ENCODE measurements around the gene AHRR. TPM values are rescaled to one million over a fixed set of nuclear protein-coding genes. Genes with fewer than 3 reads are reported as not detected.
"Not testable (repeated sequence)": the region's sequence is repeated elsewhere in the genome, so short reads cannot be mapped to it uniquely, and the experiment has no call there.

Gene AHRR
- total RNA-seq, 1 experiment from 2014 or later: 2.2 TPM

- not testable (repeated sequence) for H2BK20ac ChIP-seq (ENCODE audit: low read depth, low read length, poor library complexity, severe bottlenecking); H4K91ac ChIP-seq (ENCODE audit: insufficient read length, low read depth, low read length); H3K4me1 ChIP-seq (ENCODE audit: insufficient read depth, low read length); H3K14ac ChIP-seq (ENCODE audit: insufficient read depth, low read length); H2AK5ac ChIP-seq (ENCODE audit: insufficient read length, low read length); H3K79me1 ChIP-seq (ENCODE audit: insufficient read depth, low read depth, low read length, poor library complexity, severe bottlenecking); H3K27me3 Mint-ChIP-seq (ENCODE audit: low read depth); H3T11ph ChIP-seq (ENCODE audit: low read length); H3K4ac ChIP-seq (ENCODE audit: low read depth, low read length); H3K23me2 ChIP-seq (ENCODE audit: insufficient read length, low read depth, low read length, poor library complexity, severe bottlenecking); H4K8ac ChIP-seq (replicated peaks; ENCODE audit: insufficient read length, low read depth, low read length); H3K23ac ChIP-seq (ENCODE audit: insufficient read length, low read depth, low read length); H2BK15ac ChIP-seq (ENCODE audit: low read depth, low read length); H4K20me1 ChIP-seq (ENCODE audit: control insufficient read depth, insufficient read depth, insufficient read length); H3K27ac ChIP-seq (ENCODE audit: insufficient read length, low read depth, low read length); H3K79me2 ChIP-seq (ENCODE audit: insufficient read depth, low read length); H3K9ac ChIP-seq (ENCODE audit: extremely low read depth, insufficient read length, low read length); H3K56ac ChIP-seq (ENCODE audit: insufficient read length, low read depth, low read length); H3K9me3 ChIP-seq (ENCODE audit: control insufficient read depth, low read depth, low read length); H2BK5ac ChIP-seq (ENCODE audit: insufficient read length, low read length); H2BK12ac ChIP-seq (ENCODE audit: insufficient read length, low read depth, low read length); DNase-seq; H2BK120ac ChIP-seq (ENCODE audit: low read depth, low read length, poor library complexity, severe bottlenecking); H3K9me3 Mint-ChIP-seq; H3K18ac ChIP-seq (ENCODE audit: insufficient read length, low read depth, low read length); H4K5ac ChIP-seq (ENCODE audit: insufficient read length, low read depth, low read length); H3K27me3 ChIP-seq (ENCODE audit: insufficient read depth, low read length); H3K4me2 ChIP-seq (ENCODE audit: insufficient read depth, insufficient read length, low read length); H2AFZ ChIP-seq (ENCODE audit: low read length)
- peak overlapping the region in 1 of 3 experiments; percentile 6; a peak in 1 of 7 replicates for H3K27ac Mint-ChIP-seq
- no CpG with 5 or more reads among the region's 9 CpGs for WGBS (ENCODE audit: extremely low coverage, insufficient read length, low lambda C conversion rate)
- H3K4me3 Mint-ChIP-seq: peak overlapping the region; percentile 82 to 93
- peaks cover 13 to 39% (median 35%) of the 10 kb centered on the region in 3 experiments for H3K36me3 Mint-ChIP-seq (ENCODE audit: insufficient read depth in 1 of 3, low read depth in 3 of 3)
- peaks cover 11 to 20% of the 10 kb centered on the region in 2 experiments for H3K4me1 Mint-ChIP-seq
Measured at GRCh38 chr5:273091-273490, 48.4 kb upstream of the AHRR start.

GRCh38 chr5:273491-273890 is 48.0 kb upstream of the AHRR start:
- H3K4me2 ChIP-seq (ENCODE audit: insufficient read depth, insufficient read length, low read length); H3K9me3 Mint-ChIP-seq; H2AFZ ChIP-seq (ENCODE audit: low read length); H4K91ac ChIP-seq (ENCODE audit: insufficient read length, low read depth, low read length); H4K20me1 ChIP-seq (ENCODE audit: control insufficient read depth, insufficient read depth, insufficient read length); H3K18ac ChIP-seq (ENCODE audit: insufficient read length, low read depth, low read length); H2BK20ac ChIP-seq (ENCODE audit: low read depth, low read length, poor library complexity, severe bottlenecking); H3K9ac ChIP-seq (ENCODE audit: extremely low read depth, insufficient read length, low read length); H2AK5ac ChIP-seq (ENCODE audit: insufficient read length, low read length); H2BK12ac ChIP-seq (ENCODE audit: insufficient read length, low read depth, low read length); H3K79me2 ChIP-seq (ENCODE audit: insufficient read depth, low read length); H3K4ac ChIP-seq (ENCODE audit: low read depth, low read length); DNase-seq; H3K14ac ChIP-seq (ENCODE audit: insufficient read depth, low read length); H3T11ph ChIP-seq (ENCODE audit: low read length); H4K5ac ChIP-seq (ENCODE audit: insufficient read length, low read depth, low read length); H2BK15ac ChIP-seq (ENCODE audit: low read depth, low read length); H4K8ac ChIP-seq (replicated peaks; ENCODE audit: insufficient read length, low read depth, low read length); H3K23me2 ChIP-seq (ENCODE audit: insufficient read length, low read depth, low read length, poor library complexity, severe bottlenecking); H3K79me1 ChIP-seq (ENCODE audit: insufficient read depth, low read depth, low read length, poor library complexity, severe bottlenecking); H3K4me1 ChIP-seq (ENCODE audit: insufficient read depth, low read length); H3K27me3 Mint-ChIP-seq (ENCODE audit: low read depth); H3K27ac ChIP-seq (ENCODE audit: insufficient read length, low read depth, low read length); H3K23ac ChIP-seq (ENCODE audit: insufficient read length, low read depth, low read length); H3K9me3 ChIP-seq (ENCODE audit: control insufficient read depth, low read depth, low read length); H3K27me3 ChIP-seq (ENCODE audit: insufficient read depth, low read length); H3K56ac ChIP-seq (ENCODE audit: insufficient read length, low read depth, low read length); H2BK5ac ChIP-seq (ENCODE audit: insufficient read length, low read length); H2BK120ac ChIP-seq (ENCODE audit: low read depth, low read length, poor library complexity, severe bottlenecking): not testable (repeated sequence)
- H3K36me3 Mint-ChIP-seq (ENCODE audit: insufficient read depth in 1 of 3, low read depth in 3 of 3): peaks cover 17 to 39% (median 37%) of the 10 kb centered on the region in 3 experiments
- peaks cover 11 to 20% of the 10 kb centered on the region in 2 experiments for H3K4me1 Mint-ChIP-seq
- H3K27ac Mint-ChIP-seq: peak overlapping the region in 1 of 3 experiments; percentile 6; a peak in 1 of 7 replicates
- no CpG with 5 or more reads among the region's 7 CpGs for WGBS (ENCODE audit: extremely low coverage, insufficient read length, low lambda C conversion rate)
- peak overlapping the region; percentile 82 to 93 for H3K4me3 Mint-ChIP-seq
